Neutrophil (primary cell): ENCODE results near the gene ANKS1A.
"Not testable (repeated sequence)": the region's sequence is repeated elsewhere in the genome, so short reads cannot be mapped to it uniquely, and the experiment has no call there.

Source experiments
- H3K27ac ChIP-seq: fragments of 200-600 bp; sonication (generic); 2 replicates; pipeline ENCODE4 v1.5.1; 2016; ENCODE audit warnings: mild to moderate bottlenecking, moderate library complexity
- H3K27me3 ChIP-seq: fragments of 200-600 bp; sonication (generic); 2 replicates; pipeline ENCODE4 v1.6.0; 2016; ENCODE audit warnings: mild to moderate bottlenecking
- H3K36me3 ChIP-seq: fragments of 200-600 bp; sonication (generic); 2 replicates; pipeline ENCODE4 v1.5.1; 2017
- H3K4me1 ChIP-seq, 2 experiments: fragments of 200-600 bp in 1 of 2; sonication (generic) in 1 of 2; 1 replicate in 1 of 2; 2 replicates in 1 of 2; pipeline versions ENCODE4 v1.5.1 to v1.6.1; 2013 to 2016; ENCODE audit warnings: low read depth in 1 of 2, low read length in 1 of 2, mild to moderate bottlenecking in 1 of 2, moderate library complexity in 1 of 2; ENCODE audit not compliant: control insufficient read depth in 1 of 2, insufficient read depth in 1 of 2
- H3K4me3 ChIP-seq, 2 experiments: fragments of 200-600 bp in 1 of 2; sonication (generic) in 1 of 2; 1 replicate in 1 of 2; 2 replicates in 1 of 2; pipeline ENCODE4 v1.5.1; 2013 to 2016; ENCODE audit warnings: low read depth in 1 of 2, low read length in 1 of 2, mild to moderate bottlenecking in 1 of 2, moderate library complexity in 1 of 2
- H3K9me3 ChIP-seq: fragments of 200-600 bp; sonication (generic); 2 replicates; pipeline ENCODE4 v1.5.1; 2016
- CTCF ChIP-seq: fragments of 200-600 bp; sonication (generic); IDR thresholded peaks from 2 replicates; pipeline ENCODE4 v1.5.1; 2016; ENCODE audit warnings: antibody characterized with exemption

Gene ANKS1A

GRCh38 chr6:34888874-34889555 lies at the start of gene ANKS1A:
TSS of gene ANKS1A (plus strand) at chr6:34889255. CDS start at chr6:34889403, 148 bp downstream.
- peak; percentile 31 for TF ChIP-seq CTCF
- Histone ChIP-seq H3K27me3 (no peaks in the 10 kb centered on the region), H3K36me3 (no peaks in the 10 kb centered on the region), H3K9me3 (no peaks in the 10 kb centered on the region), H3K4me3 (peak within 1 kb of the TSS; percentile 75 to 97), H3K4me1 (peaks cover 48 to 52% of the 10 kb centered on the region in 2 experiments), H3K27ac (peak within 1 kb of the TSS; percentile 88)

GRCh38 chr6:34839666-34840352 lies 49.2 kb upstream of the ANKS1A start:
- H3K27me3 ChIP-seq, result no peaks in the 10 kb centered on the region
- no peaks in the 10 kb centered on the region for H3K9me3 ChIP-seq
- H3K36me3 ChIP-seq, result no peaks in the 10 kb centered on the region
- peaks cover 16% of the 10 kb centered on the region in 2 experiments for H3K4me1 ChIP-seq
- no peak overlapping the region for H3K4me3 ChIP-seq
- no peak overlapping the region for H3K27ac ChIP-seq
- TF ChIP-seq CTCF, result no peak

- H3K4me3 ChIP-seq, H3K36me3 ChIP-seq, H3K27me3 ChIP-seq, H3K9me3 ChIP-seq, H3K27ac ChIP-seq, H3K4me1 ChIP-seq: not testable (repeated sequence)
Measured at GRCh38 chr6:34849066-34849465, 40.0 kb upstream of the ANKS1A start.

GRCh38 chr6:34851361-34851760 lies 37.7 kb upstream of the ANKS1A start:
- no peak overlapping the region for H3K4me3 ChIP-seq

GRCh38 chr6:34852406-34853085 lies 36.5 kb upstream of the ANKS1A start:
- Histone ChIP-seq H3K27ac (no peak overlapping the region), H3K4me1 (no peaks in the 10 kb centered on the region), H3K27me3 (no peaks in the 10 kb centered on the region), H3K4me3 (no peak overlapping the region), H3K36me3 (peaks cover 36% of the 10 kb centered on the region), H3K9me3 (no peaks in the 10 kb centered on the region)
- no peak for TF ChIP-seq CTCF

More at GRCh38 chr6:34851361-34851760, 37.7 kb upstream of the ANKS1A start:
- H3K4me1 ChIP-seq, result no peaks in the 10 kb centered on the region
- TF ChIP-seq CTCF, result no peak
- no peaks in the 10 kb centered on the region for H3K27me3 ChIP-seq
- no peaks in the 10 kb centered on the region for H3K9me3 ChIP-seq
- no peak overlapping the region for H3K27ac ChIP-seq
- peaks cover 24% of the 10 kb centered on the region for H3K36me3 ChIP-seq

GRCh38 chr6:34855463-34855862 lies 33.6 kb upstream of the ANKS1A start:
- Histone ChIP-seq H3K27me3 (no peaks in the 10 kb centered on the region), H3K4me1 (no peaks in the 10 kb centered on the region), H3K4me3 (no peak overlapping the region), H3K36me3 (peaks cover 65% of the 10 kb centered on the region), H3K27ac (no peak overlapping the region), H3K9me3 (no peaks in the 10 kb centered on the region)
- no peak for TF ChIP-seq CTCF
